OCI-LY1 (cell line): Measurements from ENCODE around the gene LATS2.

ENCODE experiments used
- H2AFZ ChIP-seq: fragments of 200-600 bp; sonication (generic), shearing (Covaris generic); 2 replicates; pipeline ENCODE4 v1.6.0; 2014; ENCODE audit warnings: antibody characterized with exemption, mild to moderate bottlenecking, low read length
- H3F3A ChIP-seq: fragments of 200-600 bp; sonication (generic), shearing (Covaris generic); 2 replicates; pipeline ENCODE4 v1.6.0; 2014; ENCODE audit warnings: mild to moderate bottlenecking, antibody characterized with exemption, low read length, moderate library complexity; ENCODE audit not compliant: insufficient read depth
- H3K27ac ChIP-seq: fragments of 200-600 bp; sonication (generic); 2 replicates; pipeline ENCODE4 v1.5.1; 2014; ENCODE audit warnings: low read length, mixed run types, mild to moderate bottlenecking, low read depth; ENCODE audit not compliant: poor library complexity, severe bottlenecking
- H3K27me3 ChIP-seq: fragments of 200-600 bp; sonication (generic); 2 replicates; pipeline ENCODE4 v1.6.0; 2014; ENCODE audit warnings: antibody characterized with exemption, mild to moderate bottlenecking, low read length, moderate library complexity; ENCODE audit not compliant: insufficient read depth
- H3K36me3 ChIP-seq: fragments of 200-600 bp; sonication (generic); 2 replicates; pipeline ENCODE4 v1.6.1; 2014; ENCODE audit warnings: mild to moderate bottlenecking, antibody characterized with exemption, low read length, moderate library complexity, mixed read lengths; ENCODE audit not compliant: insufficient read depth
- H3K4me1 ChIP-seq: fragments of 200-600 bp; sonication (generic); 2 replicates; pipeline ENCODE4 v1.5.1; 2014; ENCODE audit warnings: mild to moderate bottlenecking, low read length, moderate library complexity; ENCODE audit not compliant: insufficient read depth, severe bottlenecking
- H3K4me2 ChIP-seq: fragments of 200-600 bp; sonication (generic), shearing (Covaris generic); 2 replicates; pipeline ENCODE4 v1.6.1; 2014; ENCODE audit warnings: low read length
- H3K4me3 ChIP-seq: fragments of 200-600 bp; sonication (generic); 2 replicates; pipeline ENCODE4 v1.5.1; 2014; ENCODE audit warnings: low read length, low read depth, mild to moderate bottlenecking, mixed read lengths; ENCODE audit not compliant: poor library complexity, severe bottlenecking
- H3K79me2 ChIP-seq: fragments of 200-600 bp; shearing (Covaris generic); 2 replicates; pipeline ENCODE4 v1.6.1; 2016; ENCODE audit warnings: mixed run types, low read length, mixed read lengths; ENCODE audit not compliant: insufficient read depth
- H3K9ac ChIP-seq: fragments of 200-600 bp; sonication (generic), shearing (Covaris generic); 2 replicates; pipeline ENCODE4 v1.6.1; 2014; ENCODE audit warnings: mild to moderate bottlenecking, low read length, mixed read lengths
- H3K9me2 ChIP-seq: fragments of 200-600 bp; sonication (generic), shearing (Covaris generic); 2 replicates; pipeline ENCODE4 v1.6.1; 2014; ENCODE audit warnings: low read depth, mild to moderate bottlenecking, low read length, mixed read lengths
- H3K9me3 ChIP-seq: fragments of 200-600 bp; shearing (Covaris generic); 2 replicates; pipeline ENCODE4 v1.6.1; 2014; ENCODE audit warnings: low read length, mixed read lengths
- H4K20me1 ChIP-seq: fragments of 200-600 bp; sonication (generic), shearing (Covaris generic); 2 replicates; pipeline ENCODE4 v1.6.0; 2016; ENCODE audit warnings: mild to moderate bottlenecking, low read length; ENCODE audit not compliant: insufficient read depth
- CTCF ChIP-seq: fragments of 200-600 bp; sonication (generic), shearing (Covaris generic); IDR thresholded peaks from 2 replicates; pipeline ENCODE4 v1.5.1; 2017; ENCODE audit warnings: mild to moderate bottlenecking, antibody characterized with exemption, low read length, moderate library complexity, mixed read lengths
- EZH2 ChIP-seq: fragments of 200-600 bp; sonication (generic), shearing (Covaris generic); IDR thresholded peaks from 2 replicates; pipeline ENCODE4 v1.8.0; 2017; ENCODE audit warnings: borderline replicate concordance, mixed run types, mild to moderate bottlenecking, antibody characterized with exemption, low read length, moderate library complexity, mixed read lengths

LATS2 gene

GRCh38 chr13:21043898-21044297 lies 17.5 kb downstream of the LATS2 start:
- no peaks in the 10 kb centered on the region for H3K79me2 ChIP-seq

GRCh38 chr13:21040120-21040826 lies 21.1 kb downstream of the LATS2 start:
- Histone ChIP-seq H4K20me1 (no peaks in the 10 kb centered on the region), H3K9ac (no peak overlapping the region), H3K4me2 (no peak overlapping the region), H2AFZ (no peak overlapping the region), H3K4me3 (no peak overlapping the region), H3K27ac (no peak overlapping the region), H3K9me3 (no peaks in the 10 kb centered on the region), H3K9me2 (no peaks in the 10 kb centered on the region), H3K27me3 (no peaks in the 10 kb centered on the region), H3K4me1 (no peaks in the 10 kb centered on the region), H3K36me3 (no peaks in the 10 kb centered on the region), H3K79me2 (no peaks in the 10 kb centered on the region), H3F3A (no peaks in the 10 kb centered on the region)
- no peak for TF ChIP-seq EZH2
- TF ChIP-seq CTCF = no peak

More at GRCh38 chr13:21043898-21044297, 17.5 kb downstream of the LATS2 start:
- Histone ChIP-seq H3K9ac (no peak overlapping the region), H3K9me2 (no peaks in the 10 kb centered on the region), H4K20me1 (no peaks in the 10 kb centered on the region), H3K27me3 (no peaks in the 10 kb centered on the region), H3K4me2 (no peak overlapping the region), H3F3A (no peaks in the 10 kb centered on the region), H3K27ac (no peak overlapping the region), H3K4me1 (no peaks in the 10 kb centered on the region), H2AFZ (no peak overlapping the region), H3K9me3 (no peaks in the 10 kb centered on the region), H3K36me3 (no peaks in the 10 kb centered on the region), H3K4me3 (no peak overlapping the region)
- no peak for TF ChIP-seq CTCF
- no peak for TF ChIP-seq EZH2

DNA sequence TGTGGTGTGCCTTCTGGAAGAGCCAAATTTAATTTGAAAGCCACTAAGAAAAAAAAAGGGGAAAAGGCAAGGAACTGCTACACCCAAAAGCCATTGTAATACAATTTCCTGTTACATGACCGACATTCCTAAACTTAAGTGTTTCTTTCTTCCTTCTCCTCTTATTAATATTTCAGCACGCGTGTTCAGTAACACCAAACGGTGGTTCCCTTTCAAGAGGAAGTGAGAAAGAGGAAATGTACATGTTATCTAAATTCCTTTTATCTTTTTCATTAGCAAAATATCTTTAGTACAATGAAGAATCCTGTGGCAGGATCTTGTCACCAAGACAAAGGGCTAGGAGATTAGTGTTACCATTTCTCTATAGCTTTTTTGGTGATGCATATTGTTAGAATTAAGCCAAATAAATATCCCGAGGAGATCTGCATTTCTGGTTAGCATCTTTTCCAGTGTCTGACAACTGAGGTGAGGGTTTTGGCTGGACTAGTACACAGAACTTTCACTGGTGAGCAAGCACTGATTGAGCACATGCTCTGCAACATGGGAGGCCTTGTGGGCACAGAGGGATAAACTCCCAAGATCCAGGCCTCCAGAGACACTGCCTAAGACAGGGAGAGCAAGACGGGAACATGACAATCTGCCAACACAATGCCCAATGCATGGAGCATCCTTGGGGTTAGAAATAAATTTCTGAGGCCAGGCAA lies 22.1 kb downstream of the LATS2 start:
- no peaks in the 10 kb centered on the region for H4K20me1 ChIP-seq
- H3K4me3 ChIP-seq = no peak overlapping the region
- TF ChIP-seq EZH2 = no peak
- no peak for TF ChIP-seq CTCF
- H3K4me1 ChIP-seq = no peaks in the 10 kb centered on the region
- no peaks in the 10 kb centered on the region for H3K9me2 ChIP-seq
- no peak overlapping the region for H3K9ac ChIP-seq
- no peaks in the 10 kb centered on the region for H3K9me3 ChIP-seq
- no peak overlapping the region for H2AFZ ChIP-seq
- H3K79me2 ChIP-seq = no peaks in the 10 kb centered on the region
- H3K27me3 ChIP-seq = no peaks in the 10 kb centered on the region
- no peak overlapping the region for H3K4me2 ChIP-seq
- no peak overlapping the region for H3K27ac ChIP-seq
- H3F3A ChIP-seq = no peaks in the 10 kb centered on the region
- no peaks in the 10 kb centered on the region for H3K36me3 ChIP-seq
